A549 (cell line): ENCODE measurements around the gene LTF.

Experiments used
- EP300 ChIP-seq, 2 experiments: fragments of >200 bp; sonication (Bioruptor Twin); formaldehyde crosslinking; IDR thresholded peaks; 2 replicates in 1 of 2; 3 replicates in 1 of 2; pipeline ENCODE4 v1.6.1; 2016 to 2017
- KDM1A ChIP-seq: fragments of 200-600 bp; sonication (generic); IDR thresholded peaks from 2 replicates; pipeline ENCODE4 v1.6.1; 2016; ENCODE audit warnings: low read depth, mild to moderate bottlenecking
- RNF2 ChIP-seq: fragments of 200-600 bp; sonication (generic); IDR thresholded peaks from 2 replicates; pipeline ENCODE4 v1.6.1; 2016; ENCODE audit warnings: low read depth, mild to moderate bottlenecking, antibody characterized with exemption, moderate library complexity, borderline replicate concordance
- TF ChIP-seq, protein P1 (sequence below): fragments of >200 bp; sonication (Bioruptor Twin); formaldehyde crosslinking; IDR thresholded peaks from 3 replicates; pipeline ENCODE4 v1.5.1; 2016

DNA sequence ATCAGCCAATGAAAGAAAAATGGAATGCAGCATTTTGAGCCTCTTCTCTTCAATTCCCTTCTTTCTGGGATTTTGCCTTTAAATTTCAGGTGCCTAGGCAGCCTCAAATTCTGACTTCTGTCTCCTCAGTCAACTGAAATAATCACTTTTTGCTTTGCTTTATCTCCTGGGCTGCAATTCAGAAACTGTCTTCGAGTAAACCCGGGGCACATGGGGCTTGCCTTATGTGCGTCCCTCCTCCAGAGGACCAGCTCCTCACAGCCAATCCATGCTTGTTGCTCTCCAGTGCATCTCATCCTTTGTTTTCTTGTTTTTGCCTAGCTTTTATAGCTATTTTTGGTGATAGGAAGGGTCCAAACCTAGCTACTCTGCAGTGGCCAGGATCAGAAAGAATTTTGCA lies 41.8 kb upstream of the LTF start:
- TF ChIP-seq, protein P1, sequence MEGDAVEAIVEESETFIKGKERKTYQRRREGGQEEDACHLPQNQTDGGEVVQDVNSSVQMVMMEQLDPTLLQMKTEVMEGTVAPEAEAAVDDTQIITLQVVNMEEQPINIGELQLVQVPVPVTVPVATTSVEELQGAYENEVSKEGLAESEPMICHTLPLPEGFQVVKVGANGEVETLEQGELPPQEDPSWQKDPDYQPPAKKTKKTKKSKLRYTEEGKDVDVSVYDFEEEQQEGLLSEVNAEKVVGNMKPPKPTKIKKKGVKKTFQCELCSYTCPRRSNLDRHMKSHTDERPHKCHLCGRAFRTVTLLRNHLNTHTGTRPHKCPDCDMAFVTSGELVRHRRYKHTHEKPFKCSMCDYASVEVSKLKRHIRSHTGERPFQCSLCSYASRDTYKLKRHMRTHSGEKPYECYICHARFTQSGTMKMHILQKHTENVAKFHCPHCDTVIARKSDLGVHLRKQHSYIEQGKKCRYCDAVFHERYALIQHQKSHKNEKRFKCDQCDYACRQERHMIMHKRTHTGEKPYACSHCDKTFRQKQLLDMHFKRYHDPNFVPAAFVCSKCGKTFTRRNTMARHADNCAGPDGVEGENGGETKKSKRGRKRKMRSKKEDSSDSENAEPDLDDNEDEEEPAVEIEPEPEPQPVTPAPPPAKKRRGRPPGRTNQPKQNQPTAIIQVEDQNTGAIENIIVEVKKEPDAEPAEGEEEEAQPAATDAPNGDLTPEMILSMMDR = no peak
- TF ChIP-seq EP300 (IDR thresholded peaks at IDR 0.05) = no peak
- TF ChIP-seq RNF2 = no peak
- no peak for TF ChIP-seq KDM1A
